IPS-18c (cell line): ENCODE results near the gene SRRM2.

ENCODE experiments used
- H3K4me3 ChIP-seq: 2 replicates; pipeline ENCODE4 v1.7.0; 2013; ENCODE audit warnings: low read depth, mild to moderate bottlenecking, low read length, moderate library complexity; ENCODE audit not compliant: insufficient read depth
- H3K9me3 ChIP-seq: one replicate; pipeline ENCODE4 v1.6.1; 2013; ENCODE audit warnings: mild to moderate bottlenecking, low read length, moderate library complexity; ENCODE audit not compliant: control insufficient read depth, insufficient read depth

Gene SRRM2

GRCh38 chr16:2752035-2752849 is at the start of gene SRRM2:
Gene SRRM2, plus strand, starts transcription at chr16:2752638. Its CDS starts 3,727 bp downstream, at chr16:2756365.
- H3K9me3 ChIP-seq = no peaks in the 10 kb centered on the region
- peak within 1 kb of the TSS; percentile 94 for H3K4me3 ChIP-seq

GRCh38 chr16:2702871-2703745 is 49.3 kb upstream of the SRRM2 start:
- Histone ChIP-seq H3K9me3 (no peaks in the 10 kb centered on the region), H3K4me3 (no peak overlapping the region)

GRCh38 chr16:2704166-2704982 is 48.1 kb upstream of the SRRM2 start:
- Histone ChIP-seq H3K9me3 (no peaks in the 10 kb centered on the region), H3K4me3 (no peak overlapping the region)

- H3K4me3 ChIP-seq = no peak overlapping the region
- H3K9me3 ChIP-seq = no peaks in the 10 kb centered on the region
Measured at GRCh38 chr16:2704983-2705275, 47.5 kb upstream of the SRRM2 start.

- no peak overlapping the region for H3K4me3 ChIP-seq
- H3K9me3 ChIP-seq = no peaks in the 10 kb centered on the region
Measured at GRCh38 chr16:2705351-2705750, 47.1 kb upstream of the SRRM2 start.

- H3K4me3 ChIP-seq = no peak overlapping the region
- no peaks in the 10 kb centered on the region for H3K9me3 ChIP-seq
Measured at GRCh38 chr16:2706085-2706484, 46.4 kb upstream of the SRRM2 start.

- Histone ChIP-seq H3K4me3 (no peak overlapping the region), H3K9me3 (no peaks in the 10 kb centered on the region)
Measured at GRCh38 chr16:2706611-2707311, 45.7 kb upstream of the SRRM2 start.

- Histone ChIP-seq H3K4me3 (no peak overlapping the region), H3K9me3 (no peaks in the 10 kb centered on the region)
Measured at GRCh38 chr16:2707368-2708289, 44.8 kb upstream of the SRRM2 start.

GRCh38 chr16:2708290-2708639 is 44.2 kb upstream of the SRRM2 start:
- H3K4me3 ChIP-seq = no peak overlapping the region
- H3K9me3 ChIP-seq = no peaks in the 10 kb centered on the region

- H3K4me3 ChIP-seq = no peak overlapping the region
- no peaks in the 10 kb centered on the region for H3K9me3 ChIP-seq
Measured at GRCh38 chr16:2708955-2709587, 43.4 kb upstream of the SRRM2 start.

- Histone ChIP-seq H3K4me3 (no peak overlapping the region), H3K9me3 (no peaks in the 10 kb centered on the region)
Measured at GRCh38 chr16:2709588-2709984, 42.9 kb upstream of the SRRM2 start.

- H3K4me3 ChIP-seq = no peak overlapping the region
- H3K9me3 ChIP-seq = no peaks in the 10 kb centered on the region
Measured at GRCh38 chr16:2710021-2710710, 42.3 kb upstream of the SRRM2 start.

GRCh38 chr16:2710711-2711231 is 41.7 kb upstream of the SRRM2 start:
- H3K9me3 ChIP-seq = no peaks in the 10 kb centered on the region

GRCh38 chr16:2711370-2712062 is 40.9 kb upstream of the SRRM2 start:
- H3K4me3 ChIP-seq = no peak overlapping the region
- no peaks in the 10 kb centered on the region for H3K9me3 ChIP-seq

More at GRCh38 chr16:2710711-2711231, 41.7 kb upstream of the SRRM2 start:
- no peak overlapping the region for H3K4me3 ChIP-seq

GRCh38 chr16:2712063-2712441 is 40.4 kb upstream of the SRRM2 start:
- no peak overlapping the region for H3K4me3 ChIP-seq
- no peaks in the 10 kb centered on the region for H3K9me3 ChIP-seq
